Measurements from ENCODE around the gene BASP1. TPM values are rescaled to one million over a fixed set of nuclear protein-coding genes. Genes with fewer than 3 reads are reported as not detected.
A peak's percentile ranks its signal among the peaks of the same experiment; 100 is the strongest.

Gene BASP1
- total and polyA plus RNA-seq, 2 experiments from 2014 or later, result 87.5 to 114 TPM

DNA sequence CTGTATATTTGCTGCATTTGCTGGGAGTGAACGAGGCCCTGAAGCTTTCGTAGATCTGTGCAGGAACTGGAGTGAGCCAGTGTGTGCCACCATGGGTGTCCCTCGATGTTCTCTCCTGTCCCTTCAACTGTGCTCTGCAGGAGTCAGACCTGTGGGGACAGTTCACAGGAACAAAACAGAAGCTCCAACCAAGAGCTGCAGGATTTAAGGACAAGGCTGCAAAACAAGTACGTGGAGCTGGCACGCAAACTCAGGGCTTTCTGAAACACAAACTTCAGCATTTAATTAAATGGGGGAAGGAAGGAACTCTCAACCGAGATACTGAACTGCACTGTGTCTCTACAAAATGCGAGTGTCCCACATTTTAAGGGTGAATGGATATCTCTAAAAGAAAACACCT lies 24.2 kb downstream of the BASP1 start:
- no peak overlapping the region for H3K4me3 Mint-ChIP-seq
- H3K27me3 Mint-ChIP-seq (ENCODE audit: insufficient read depth, low read depth, poor library complexity), result no peaks in the 10 kb centered on the region
- ATAC-seq (no peak), DNase-seq (ENCODE audit: low spot score) (no peak)
- TF ChIP-seq, protein P1, sequence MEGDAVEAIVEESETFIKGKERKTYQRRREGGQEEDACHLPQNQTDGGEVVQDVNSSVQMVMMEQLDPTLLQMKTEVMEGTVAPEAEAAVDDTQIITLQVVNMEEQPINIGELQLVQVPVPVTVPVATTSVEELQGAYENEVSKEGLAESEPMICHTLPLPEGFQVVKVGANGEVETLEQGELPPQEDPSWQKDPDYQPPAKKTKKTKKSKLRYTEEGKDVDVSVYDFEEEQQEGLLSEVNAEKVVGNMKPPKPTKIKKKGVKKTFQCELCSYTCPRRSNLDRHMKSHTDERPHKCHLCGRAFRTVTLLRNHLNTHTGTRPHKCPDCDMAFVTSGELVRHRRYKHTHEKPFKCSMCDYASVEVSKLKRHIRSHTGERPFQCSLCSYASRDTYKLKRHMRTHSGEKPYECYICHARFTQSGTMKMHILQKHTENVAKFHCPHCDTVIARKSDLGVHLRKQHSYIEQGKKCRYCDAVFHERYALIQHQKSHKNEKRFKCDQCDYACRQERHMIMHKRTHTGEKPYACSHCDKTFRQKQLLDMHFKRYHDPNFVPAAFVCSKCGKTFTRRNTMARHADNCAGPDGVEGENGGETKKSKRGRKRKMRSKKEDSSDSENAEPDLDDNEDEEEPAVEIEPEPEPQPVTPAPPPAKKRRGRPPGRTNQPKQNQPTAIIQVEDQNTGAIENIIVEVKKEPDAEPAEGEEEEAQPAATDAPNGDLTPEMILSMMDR (conservative IDR thresholded peaks at IDR 0.05; ENCODE audit: low read depth in 2 of 2), result no peak
- TF ChIP-seq ZNF331 (CRISPR knock-in tag; IDR thresholded peaks at IDR 0.05; ENCODE audit: low read depth) (no peak), POLR2AphosphoS5 (IDR thresholded peaks at IDR 0.05; ENCODE audit: low read depth) (no peak), JUNB (IDR thresholded peaks at IDR 0.05; ENCODE audit: unreplicated experiment) (no peak), ZNF114 (CRISPR knock-in tag; IDR thresholded peaks at IDR 0.05) (no peak), EZH2 (IDR thresholded peaks at IDR 0.05; ENCODE audit: low read depth, unreplicated experiment) (no peak), NANOG (IDR thresholded peaks at IDR 0.05; ENCODE audit: borderline replicate concordance) (no peak), CREB1 (CRISPR knock-in tag; IDR thresholded peaks at IDR 0.05; ENCODE audit: low read depth) (no peak), STAT1 (IDR thresholded peaks at IDR 0.05; ENCODE audit: unreplicated experiment) (no peak)
- TF ChIP-seq, protein P2, sequence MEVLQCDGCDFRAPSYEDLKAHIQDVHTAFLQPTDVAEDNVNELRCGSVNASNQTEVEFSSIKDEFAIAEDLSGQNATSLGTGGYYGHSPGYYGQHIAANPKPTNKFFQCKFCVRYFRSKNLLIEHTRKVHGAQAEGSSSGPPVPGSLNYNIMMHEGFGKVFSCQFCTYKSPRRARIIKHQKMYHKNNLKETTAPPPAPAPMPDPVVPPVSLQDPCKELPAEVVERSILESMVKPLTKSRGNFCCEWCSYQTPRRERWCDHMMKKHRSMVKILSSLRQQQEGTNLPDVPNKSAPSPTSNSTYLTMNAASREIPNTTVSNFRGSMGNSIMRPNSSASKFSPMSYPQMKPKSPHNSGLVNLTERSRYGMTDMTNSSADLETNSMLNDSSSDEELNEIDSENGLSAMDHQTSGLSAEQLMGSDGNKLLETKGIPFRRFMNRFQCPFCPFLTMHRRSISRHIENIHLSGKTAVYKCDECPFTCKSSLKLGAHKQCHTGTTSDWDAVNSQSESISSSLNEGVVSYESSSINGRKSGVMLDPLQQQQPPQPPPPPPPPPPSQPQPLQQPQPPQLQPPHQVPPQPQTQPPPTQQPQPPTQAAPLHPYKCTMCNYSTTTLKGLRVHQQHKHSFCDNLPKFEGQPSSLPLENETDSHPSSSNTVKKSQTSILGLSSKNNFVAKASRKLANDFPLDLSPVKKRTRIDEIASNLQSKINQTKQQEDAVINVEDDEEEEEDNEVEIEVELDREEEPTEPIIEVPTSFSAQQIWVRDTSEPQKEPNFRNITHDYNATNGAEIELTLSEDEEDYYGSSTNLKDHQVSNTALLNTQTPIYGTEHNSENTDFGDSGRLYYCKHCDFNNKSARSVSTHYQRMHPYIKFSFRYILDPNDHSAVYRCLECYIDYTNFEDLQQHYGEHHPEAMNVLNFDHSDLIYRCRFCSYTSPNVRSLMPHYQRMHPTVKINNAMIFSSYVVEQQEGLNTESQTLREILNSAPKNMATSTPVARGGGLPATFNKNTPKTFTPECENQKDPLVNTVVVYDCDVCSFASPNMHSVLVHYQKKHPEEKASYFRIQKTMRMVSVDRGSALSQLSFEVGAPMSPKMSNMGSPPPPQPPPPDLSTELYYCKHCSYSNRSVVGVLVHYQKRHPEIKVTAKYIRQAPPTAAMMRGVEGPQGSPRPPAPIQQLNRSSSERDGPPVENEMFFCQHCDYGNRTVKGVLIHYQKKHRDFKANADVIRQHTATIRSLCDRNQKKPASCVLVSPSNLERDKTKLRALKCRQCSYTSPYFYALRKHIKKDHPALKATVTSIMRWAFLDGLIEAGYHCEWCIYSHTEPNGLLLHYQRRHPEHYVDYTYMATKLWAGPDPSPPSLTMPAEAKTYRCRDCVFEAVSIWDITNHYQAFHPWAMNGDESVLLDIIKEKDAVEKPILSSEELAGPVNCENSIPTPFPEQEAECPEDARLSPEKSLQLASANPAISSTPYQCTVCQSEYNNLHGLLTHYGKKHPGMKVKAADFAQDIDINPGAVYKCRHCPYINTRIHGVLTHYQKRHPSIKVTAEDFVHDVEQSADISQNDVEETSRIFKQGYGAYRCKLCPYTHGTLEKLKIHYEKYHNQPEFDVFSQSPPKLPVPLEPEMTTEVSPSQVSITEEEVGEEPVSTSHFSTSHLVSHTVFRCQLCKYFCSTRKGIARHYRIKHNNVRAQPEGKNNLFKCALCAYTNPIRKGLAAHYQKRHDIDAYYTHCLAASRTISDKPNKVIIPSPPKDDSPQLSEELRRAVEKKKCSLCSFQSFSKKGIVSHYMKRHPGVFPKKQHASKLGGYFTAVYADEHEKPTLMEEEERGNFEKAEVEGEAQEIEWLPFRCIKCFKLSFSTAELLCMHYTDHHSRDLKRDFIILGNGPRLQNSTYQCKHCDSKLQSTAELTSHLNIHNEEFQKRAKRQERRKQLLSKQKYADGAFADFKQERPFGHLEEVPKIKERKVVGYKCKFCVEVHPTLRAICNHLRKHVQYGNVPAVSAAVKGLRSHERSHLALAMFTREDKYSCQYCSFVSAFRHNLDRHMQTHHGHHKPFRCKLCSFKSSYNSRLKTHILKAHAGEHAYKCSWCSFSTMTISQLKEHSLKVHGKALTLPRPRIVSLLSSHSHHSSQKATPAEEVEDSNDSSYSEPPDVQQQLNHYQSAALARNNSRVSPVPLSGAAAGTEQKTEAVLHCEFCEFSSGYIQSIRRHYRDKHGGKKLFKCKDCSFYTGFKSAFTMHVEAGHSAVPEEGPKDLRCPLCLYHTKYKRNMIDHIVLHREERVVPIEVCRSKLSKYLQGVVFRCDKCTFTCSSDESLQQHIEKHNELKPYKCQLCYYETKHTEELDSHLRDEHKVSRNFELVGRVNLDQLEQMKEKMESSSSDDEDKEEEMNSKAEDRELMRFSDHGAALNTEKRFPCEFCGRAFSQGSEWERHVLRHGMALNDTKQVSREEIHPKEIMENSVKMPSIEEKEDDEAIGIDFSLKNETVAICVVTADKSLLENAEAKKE (CRISPR knock-in tag; IDR thresholded peaks at IDR 0.05), result no peak
- TF ChIP-seq, protein P3, sequence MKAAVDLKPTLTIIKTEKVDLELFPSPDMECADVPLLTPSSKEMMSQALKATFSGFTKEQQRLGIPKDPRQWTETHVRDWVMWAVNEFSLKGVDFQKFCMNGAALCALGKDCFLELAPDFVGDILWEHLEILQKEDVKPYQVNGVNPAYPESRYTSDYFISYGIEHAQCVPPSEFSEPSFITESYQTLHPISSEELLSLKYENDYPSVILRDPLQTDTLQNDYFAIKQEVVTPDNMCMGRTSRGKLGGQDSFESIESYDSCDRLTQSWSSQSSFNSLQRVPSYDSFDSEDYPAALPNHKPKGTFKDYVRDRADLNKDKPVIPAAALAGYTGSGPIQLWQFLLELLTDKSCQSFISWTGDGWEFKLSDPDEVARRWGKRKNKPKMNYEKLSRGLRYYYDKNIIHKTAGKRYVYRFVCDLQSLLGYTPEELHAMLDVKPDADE (IDR thresholded peaks at IDR 0.05), result no peak
- TF ChIP-seq, protein P4, sequence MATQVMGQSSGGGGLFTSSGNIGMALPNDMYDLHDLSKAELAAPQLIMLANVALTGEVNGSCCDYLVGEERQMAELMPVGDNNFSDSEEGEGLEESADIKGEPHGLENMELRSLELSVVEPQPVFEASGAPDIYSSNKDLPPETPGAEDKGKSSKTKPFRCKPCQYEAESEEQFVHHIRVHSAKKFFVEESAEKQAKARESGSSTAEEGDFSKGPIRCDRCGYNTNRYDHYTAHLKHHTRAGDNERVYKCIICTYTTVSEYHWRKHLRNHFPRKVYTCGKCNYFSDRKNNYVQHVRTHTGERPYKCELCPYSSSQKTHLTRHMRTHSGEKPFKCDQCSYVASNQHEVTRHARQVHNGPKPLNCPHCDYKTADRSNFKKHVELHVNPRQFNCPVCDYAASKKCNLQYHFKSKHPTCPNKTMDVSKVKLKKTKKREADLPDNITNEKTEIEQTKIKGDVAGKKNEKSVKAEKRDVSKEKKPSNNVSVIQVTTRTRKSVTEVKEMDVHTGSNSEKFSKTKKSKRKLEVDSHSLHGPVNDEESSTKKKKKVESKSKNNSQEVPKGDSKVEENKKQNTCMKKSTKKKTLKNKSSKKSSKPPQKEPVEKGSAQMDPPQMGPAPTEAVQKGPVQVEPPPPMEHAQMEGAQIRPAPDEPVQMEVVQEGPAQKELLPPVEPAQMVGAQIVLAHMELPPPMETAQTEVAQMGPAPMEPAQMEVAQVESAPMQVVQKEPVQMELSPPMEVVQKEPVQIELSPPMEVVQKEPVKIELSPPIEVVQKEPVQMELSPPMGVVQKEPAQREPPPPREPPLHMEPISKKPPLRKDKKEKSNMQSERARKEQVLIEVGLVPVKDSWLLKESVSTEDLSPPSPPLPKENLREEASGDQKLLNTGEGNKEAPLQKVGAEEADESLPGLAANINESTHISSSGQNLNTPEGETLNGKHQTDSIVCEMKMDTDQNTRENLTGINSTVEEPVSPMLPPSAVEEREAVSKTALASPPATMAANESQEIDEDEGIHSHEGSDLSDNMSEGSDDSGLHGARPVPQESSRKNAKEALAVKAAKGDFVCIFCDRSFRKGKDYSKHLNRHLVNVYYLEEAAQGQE (IDR thresholded peaks at IDR 0.05; ENCODE audit: unreplicated experiment), result no peak
- H3K4me1 ChIP-seq (ENCODE audit: insufficient read depth), result peaks cover 15% of the 10 kb centered on the region
- H3K79me2 ChIP-seq (replicated peaks; ENCODE audit: insufficient read depth), result peaks cover 100% of the 10 kb centered on the region
- H3K27ac Mint-ChIP-seq, result peak overlapping the region; percentile 80; the same call in 1 of the 2 replicates
- peaks cover 20% of the 10 kb centered on the region for H4K20me1 ChIP-seq (replicated peaks; ENCODE audit: insufficient read depth)
- H3K27me3 ChIP-seq (ENCODE audit: insufficient read depth), result no peaks in the 10 kb centered on the region
- H3K36me3 Mint-ChIP-seq (ENCODE audit: low read depth), result no peaks in the 10 kb centered on the region
- no peaks in the 10 kb centered on the region for H3F3A ChIP-seq (replicated peaks; ENCODE audit: low read depth)
- no peaks in the 10 kb centered on the region for H3K9me3 Mint-ChIP-seq
- peak overlapping the region; percentile 46; the same call in 1 of the 2 replicates for H3K4me2 ChIP-seq
- peak overlapping the region; percentile 85; the same call in 1 of the 2 replicates for H3K27ac ChIP-seq (ENCODE audit: low read depth)
- H3K4me1 Mint-ChIP-seq, result peaks cover 15% of the 10 kb centered on the region
- no peak overlapping the region for H2AFZ ChIP-seq
- no peaks in the 10 kb centered on the region for H3K36me3 ChIP-seq (ENCODE audit: insufficient read depth)
- no peaks in the 10 kb centered on the region for H3K9me2 ChIP-seq (ENCODE audit: insufficient read depth)
- no peak overlapping the region for H3K4me3 ChIP-seq

All from GM23338 (cell line).